Stromal cell of bone marrow (primary cell): ENCODE results near the gene AIMP2.
"Not testable (repeated sequence)": the region's sequence is repeated elsewhere in the genome, so short reads cannot be mapped to it uniquely, and the experiment has no call there.

ENCODE experiments used
- DNase-seq: peaks from one replicate; pipeline ENCODE4 v3.0.0-alpha.2; 2012; ENCODE audit warnings: low read depth

The AIMP2 gene

GRCh38 chr7:6026011-6026819 is 17.1 kb downstream of the AIMP2 start:
- DNase-seq, result peak; percentile 3

- DNase-seq, result no peak
Measured at GRCh38 chr7:6026820-6027311, 17.8 kb downstream of the AIMP2 start.

GRCh38 chr7:6027806-6028365 is 18.8 kb downstream of the AIMP2 start:
- no peak for DNase-seq

GRCh38 chr7:6028563-6028962 is 19.5 kb downstream of the AIMP2 start:
- no peak for DNase-seq

- DNase-seq, result no peak
Measured at GRCh38 chr7:6030988-6031387, 21.9 kb downstream of the AIMP2 start, which contains the start of gene ANKRD61. Gene ANKRD61, plus strand, starts transcription at chr7:6031376. Its CDS starts 0 bp downstream, at chr7:6031376.

- no peak for DNase-seq
Measured at GRCh38 chr7:6031567-6031966, 22.5 kb downstream of the AIMP2 start.

GRCh38 chr7:6032167-6032566 is 23.1 kb downstream of the AIMP2 start:
- DNase-seq, result no peak

- DNase-seq, result no peak
Measured at GRCh38 chr7:6032641-6033040, 23.6 kb downstream of the AIMP2 start.

GRCh38 chr7:6035165-6035564 is 26.1 kb downstream of the AIMP2 start:
- no peak for DNase-seq

GRCh38 chr7:6035686-6036085 is 26.6 kb downstream of the AIMP2 start:
- no peak for DNase-seq

- no peak for DNase-seq
Measured at GRCh38 chr7:6049780-6050179, 40.7 kb downstream of the AIMP2 start.

GRCh38 chr7:6051185-6051584 is 42.1 kb downstream of the AIMP2 start:
- not testable (repeated sequence) for DNase-seq

GRCh38 chr7:6056616-6057015 is 47.5 kb downstream of the AIMP2 start:
- DNase-seq, result no peak

- no peak for DNase-seq
Measured at GRCh38 chr7:6057316-6058129, 48.5 kb downstream of the AIMP2 start.

- not testable (repeated sequence) for DNase-seq
Measured at GRCh38 chr7:6059941-6060340, 50.9 kb downstream of the AIMP2 start.

- DNase-seq, result no peak
Measured at GRCh38 chr7:6071406-6071805, 62.3 kb downstream of the AIMP2 start.
